Measurements from ENCODE around the gene PODN.

PODN gene

DNA sequence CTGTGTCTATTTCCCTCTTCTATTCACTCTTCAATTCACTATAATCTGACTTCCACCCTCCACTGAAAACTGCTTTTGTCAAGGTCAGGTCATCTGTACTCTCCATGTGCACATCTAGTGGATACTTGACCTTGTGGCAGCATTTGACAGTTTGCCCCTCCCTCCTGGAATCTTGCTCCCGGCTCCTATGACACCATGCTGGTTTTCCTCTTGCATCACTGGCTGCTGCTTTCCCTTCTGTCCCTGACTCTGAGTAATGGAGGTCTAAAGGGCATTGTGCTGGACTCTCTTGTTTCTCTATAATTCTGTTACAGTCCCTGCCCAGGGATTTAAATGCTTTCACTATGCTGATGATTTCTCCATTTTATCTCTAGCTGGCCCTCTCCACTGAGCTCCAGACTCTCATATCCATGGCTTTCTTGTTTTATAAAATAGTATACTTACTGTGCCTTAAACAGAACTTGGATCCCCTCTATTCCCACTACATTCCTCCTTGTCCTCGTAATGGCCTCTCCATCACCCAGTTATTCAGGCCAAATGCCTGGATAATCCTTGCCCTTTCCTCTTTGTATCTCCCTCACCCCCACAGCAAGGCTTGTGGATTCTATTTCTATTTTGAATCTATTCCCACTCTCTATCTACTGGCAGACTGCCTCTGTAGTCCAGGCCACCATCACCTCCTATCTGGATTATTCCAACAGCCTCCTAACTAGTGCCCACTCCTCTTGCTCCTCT is 36.8 kb upstream of the PODN start:
- Histone ChIP-seq H3K9ac (ENCODE audit: low read length) (no peak overlapping the region), H3K4me2 (ENCODE audit: low read length) (no peak overlapping the region), H3K4me3 (ENCODE audit: low read length) (no peak overlapping the region), H3K36me3 (replicated peaks; ENCODE audit: low read depth, low read length) (no peaks in the 10 kb centered on the region), H3K27me3 (ENCODE audit: low read depth, low read length) (no peaks in the 10 kb centered on the region), H2AFZ (ENCODE audit: low read depth, low read length) (no peak overlapping the region), H3K4me1 (ENCODE audit: low read length) (no peaks in the 10 kb centered on the region), H3K27ac (ENCODE audit: low read length) (no peak overlapping the region), H3K79me2 (ENCODE audit: low read length) (no peaks in the 10 kb centered on the region), H3K9me3 (ENCODE audit: insufficient read depth, low read length) (no peaks in the 10 kb centered on the region), H4K20me1 (ENCODE audit: insufficient read depth, low read length) (no peaks in the 10 kb centered on the region)
- TF ChIP-seq, protein P1, sequence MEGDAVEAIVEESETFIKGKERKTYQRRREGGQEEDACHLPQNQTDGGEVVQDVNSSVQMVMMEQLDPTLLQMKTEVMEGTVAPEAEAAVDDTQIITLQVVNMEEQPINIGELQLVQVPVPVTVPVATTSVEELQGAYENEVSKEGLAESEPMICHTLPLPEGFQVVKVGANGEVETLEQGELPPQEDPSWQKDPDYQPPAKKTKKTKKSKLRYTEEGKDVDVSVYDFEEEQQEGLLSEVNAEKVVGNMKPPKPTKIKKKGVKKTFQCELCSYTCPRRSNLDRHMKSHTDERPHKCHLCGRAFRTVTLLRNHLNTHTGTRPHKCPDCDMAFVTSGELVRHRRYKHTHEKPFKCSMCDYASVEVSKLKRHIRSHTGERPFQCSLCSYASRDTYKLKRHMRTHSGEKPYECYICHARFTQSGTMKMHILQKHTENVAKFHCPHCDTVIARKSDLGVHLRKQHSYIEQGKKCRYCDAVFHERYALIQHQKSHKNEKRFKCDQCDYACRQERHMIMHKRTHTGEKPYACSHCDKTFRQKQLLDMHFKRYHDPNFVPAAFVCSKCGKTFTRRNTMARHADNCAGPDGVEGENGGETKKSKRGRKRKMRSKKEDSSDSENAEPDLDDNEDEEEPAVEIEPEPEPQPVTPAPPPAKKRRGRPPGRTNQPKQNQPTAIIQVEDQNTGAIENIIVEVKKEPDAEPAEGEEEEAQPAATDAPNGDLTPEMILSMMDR (IDR thresholded peaks at IDR 0.05; ENCODE audit: low read depth, low read length) = no peak
- no peak for TF ChIP-seq EZH2phosphoT487 (IDR thresholded peaks at IDR 0.05; ENCODE audit: low read depth)

DNA sequence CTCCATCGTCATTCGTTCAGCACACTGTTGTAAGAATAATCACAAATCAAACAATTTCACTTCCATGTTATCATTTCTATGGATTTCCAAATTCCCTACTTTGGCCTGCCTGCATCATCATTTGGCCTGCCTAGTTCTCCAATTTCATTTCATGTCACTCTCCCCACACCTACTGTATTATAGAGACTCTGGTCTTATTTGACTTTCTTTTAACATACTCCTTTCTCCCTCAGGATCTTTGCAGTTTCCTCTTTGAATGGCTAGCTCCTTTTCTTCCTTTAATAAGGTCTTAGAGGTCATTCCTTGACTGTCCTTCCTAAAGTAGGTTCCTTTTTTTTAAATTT is 36.3 kb upstream of the PODN start:
- no peak overlapping the region for H3K9ac ChIP-seq (ENCODE audit: low read length)
- no peak overlapping the region for H3K4me2 ChIP-seq (ENCODE audit: low read length)
- H3K4me3 ChIP-seq (ENCODE audit: low read length) = no peak overlapping the region
- no peak overlapping the region for H2AFZ ChIP-seq (ENCODE audit: low read depth, low read length)
- no peak overlapping the region for H3K27ac ChIP-seq (ENCODE audit: low read length)
- H3K27me3 ChIP-seq (ENCODE audit: low read depth, low read length) = no peaks in the 10 kb centered on the region
- no peaks in the 10 kb centered on the region for H3K4me1 ChIP-seq (ENCODE audit: low read length)
- no peaks in the 10 kb centered on the region for H3K9me3 ChIP-seq (ENCODE audit: insufficient read depth, low read length)
- no peaks in the 10 kb centered on the region for H4K20me1 ChIP-seq (ENCODE audit: insufficient read depth, low read length)
- TF ChIP-seq, protein P1 (IDR thresholded peaks at IDR 0.05; ENCODE audit: low read depth, low read length) = no peak
- TF ChIP-seq EZH2phosphoT487 (IDR thresholded peaks at IDR 0.05; ENCODE audit: low read depth) = no peak
- no peaks in the 10 kb centered on the region for H3K79me2 ChIP-seq (ENCODE audit: low read length)
- no peaks in the 10 kb centered on the region for H3K36me3 ChIP-seq (replicated peaks; ENCODE audit: low read depth, low read length)

DNA sequence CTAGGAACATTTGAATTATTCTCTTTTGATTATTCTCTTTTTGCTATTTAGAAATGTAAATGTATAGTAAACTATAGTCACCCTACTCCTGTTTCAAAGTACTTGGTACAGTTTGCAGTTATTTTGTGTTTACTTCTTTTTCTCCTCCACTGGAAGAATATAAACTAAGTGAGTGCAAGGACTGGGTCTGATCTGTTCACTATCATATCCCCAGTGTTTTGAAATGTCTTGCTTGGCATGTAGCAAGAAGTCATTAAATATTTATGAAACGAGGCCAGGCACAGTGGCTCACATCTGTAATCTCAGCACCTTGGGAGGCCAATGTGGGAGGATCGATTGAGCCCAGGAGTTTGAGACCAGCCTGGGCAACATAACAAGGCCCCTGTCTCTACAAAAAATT is 35.8 kb upstream of the PODN start:
- Histone ChIP-seq H3K9ac (ENCODE audit: low read length) (no peak overlapping the region), H3K27ac (ENCODE audit: low read length) (no peak overlapping the region), H3K4me2 (ENCODE audit: low read length) (no peak overlapping the region), H3K27me3 (ENCODE audit: low read depth, low read length) (no peaks in the 10 kb centered on the region), H3K79me2 (ENCODE audit: low read length) (no peaks in the 10 kb centered on the region), H3K4me1 (ENCODE audit: low read length) (no peaks in the 10 kb centered on the region), H3K9me3 (ENCODE audit: insufficient read depth, low read length) (no peaks in the 10 kb centered on the region), H2AFZ (ENCODE audit: low read depth, low read length) (no peak overlapping the region), H3K36me3 (replicated peaks; ENCODE audit: low read depth, low read length) (no peaks in the 10 kb centered on the region), H4K20me1 (ENCODE audit: insufficient read depth, low read length) (no peaks in the 10 kb centered on the region), H3K4me3 (ENCODE audit: low read length) (no peak overlapping the region)
- TF ChIP-seq EZH2phosphoT487 (IDR thresholded peaks at IDR 0.05; ENCODE audit: low read depth) = no peak
- TF ChIP-seq, protein P1 (IDR thresholded peaks at IDR 0.05; ENCODE audit: low read depth, low read length) = no peak

DNA sequence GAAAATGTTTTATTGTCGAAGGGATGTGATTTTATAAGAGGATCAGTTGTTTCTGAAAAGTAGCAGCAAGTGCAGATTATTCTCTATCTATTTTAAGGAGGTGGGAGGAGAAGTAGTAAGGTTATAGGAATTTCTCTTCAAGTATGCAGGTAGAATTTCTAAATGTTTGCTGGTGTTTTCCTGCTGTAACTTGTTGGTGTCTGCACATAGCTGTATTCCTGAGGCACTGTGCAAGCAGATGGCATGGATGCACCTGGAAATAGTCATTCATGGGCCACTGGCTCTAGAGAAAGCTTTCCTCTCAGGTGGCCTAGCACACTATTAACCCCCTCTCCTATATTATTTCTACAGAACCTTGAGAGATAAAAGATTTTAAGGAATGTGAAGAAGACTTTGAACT is 30.3 kb upstream of the PODN start:
- Histone ChIP-seq H4K20me1 (ENCODE audit: insufficient read depth, low read length) (no peaks in the 10 kb centered on the region), H2AFZ (ENCODE audit: low read depth, low read length) (no peak overlapping the region), H3K4me3 (ENCODE audit: low read length) (no peak overlapping the region), H3K4me2 (ENCODE audit: low read length) (no peak overlapping the region), H3K4me1 (ENCODE audit: low read length) (no peaks in the 10 kb centered on the region), H3K36me3 (replicated peaks; ENCODE audit: low read depth, low read length) (no peaks in the 10 kb centered on the region), H3K27me3 (ENCODE audit: low read depth, low read length) (no peaks in the 10 kb centered on the region), H3K79me2 (ENCODE audit: low read length) (no peaks in the 10 kb centered on the region), H3K9me3 (ENCODE audit: insufficient read depth, low read length) (no peaks in the 10 kb centered on the region), H3K9ac (ENCODE audit: low read length) (no peak overlapping the region), H3K27ac (ENCODE audit: low read length) (no peak overlapping the region)
- TF ChIP-seq EZH2phosphoT487 (IDR thresholded peaks at IDR 0.05; ENCODE audit: low read depth) = no peak
- TF ChIP-seq, protein P1 (IDR thresholded peaks at IDR 0.05; ENCODE audit: low read depth, low read length) = no peak
